Mesodermal cell (in vitro differentiated cells): ENCODE measurements around the gene PHPT1.
A peak's percentile ranks its signal among the peaks of the same experiment; 100 is the strongest.

Experiments used
- H3K27ac ChIP-seq: 2 replicates; pipeline ENCODE4 v1.7.0; 2013; ENCODE audit warnings: mild to moderate bottlenecking, low read depth, low read length, moderate library complexity; ENCODE audit not compliant: severe bottlenecking
- H3K36me3 ChIP-seq: 2 replicates; pipeline ENCODE4 v1.7.1; 2013; ENCODE audit warnings: mild to moderate bottlenecking, low read length, moderate library complexity; ENCODE audit not compliant: control insufficient read depth, insufficient read depth
- H3K4me1 ChIP-seq: one replicate; pipeline ENCODE4 v1.7.1; 2013; ENCODE audit warnings: mild to moderate bottlenecking, low read length; ENCODE audit not compliant: insufficient read depth, control insufficient read depth, poor library complexity, severe bottlenecking
- H3K4me3 ChIP-seq: 2 replicates; pipeline ENCODE4 v1.7.0; 2013; ENCODE audit warnings: low read length, control low read depth, mild to moderate bottlenecking; ENCODE audit not compliant: insufficient read depth, poor library complexity, severe bottlenecking; ENCODE audit errors: extremely low read depth
- H3K9me3 ChIP-seq: 2 replicates; pipeline ENCODE4 v1.7.1; 2013; ENCODE audit warnings: mild to moderate bottlenecking, low read length, moderate library complexity; ENCODE audit not compliant: control insufficient read depth
- WGBS, 2 experiments: methylation state at CpG; one replicate each; pipeline ENCODE4 v1.1.5; 2013; ENCODE audit warnings: missing lambda C conversion rate in 2 of 2; ENCODE audit not compliant: insufficient coverage in 2 of 2; 5-methylcytosine and 5-hydroxymethylcytosine counted together

The PHPT1 gene

DNA sequence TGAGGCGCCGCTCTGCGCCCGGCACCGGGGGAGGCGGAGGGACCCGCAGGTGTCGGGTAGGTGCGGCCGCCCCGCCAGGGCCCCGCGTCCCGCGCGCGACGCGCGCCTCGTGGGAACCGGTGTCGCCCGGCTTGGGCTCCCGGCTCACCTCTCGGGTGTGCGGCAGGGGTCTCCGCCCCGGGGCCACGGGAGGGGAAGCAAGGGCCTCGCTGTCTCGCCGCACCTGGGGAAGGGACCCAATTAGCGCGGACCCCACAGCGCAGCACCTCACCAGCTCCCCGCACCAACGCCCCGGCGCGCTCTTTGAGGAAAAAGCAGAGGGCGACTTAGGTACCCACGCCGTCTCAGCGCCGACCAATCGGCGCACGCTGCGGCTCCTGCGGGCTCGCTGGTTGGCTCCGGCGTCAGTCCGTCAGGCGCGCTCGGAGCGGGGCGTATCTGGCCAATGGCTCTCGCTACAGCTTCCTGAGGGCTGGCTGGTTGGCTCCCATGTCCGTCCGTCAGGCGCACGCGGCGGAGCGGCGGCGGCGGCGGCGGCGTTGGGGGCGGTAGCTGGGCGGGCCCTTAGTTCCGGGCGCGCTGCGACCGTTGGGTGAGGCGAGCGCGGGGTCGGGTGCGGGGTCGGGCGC lies 36.9 kb downstream of the PHPT1 start, which contains the start of gene TRAF2:
Gene TRAF2, plus strand, starts transcription at position 567 of the 629 bp plus-strand sequence. CDS start 12,225 bp downstream, outside the sequence.
- peaks cover 18% of the 10 kb centered on the region for H3K4me1 ChIP-seq
- peak within 1 kb of the TSS; percentile 79 for H3K4me3 ChIP-seq
- no peaks in the 10 kb centered on the region for H3K9me3 ChIP-seq
- peaks cover 10% of the 10 kb centered on the region for H3K36me3 ChIP-seq
- WGBS, 2 experiments = 0 to 1% methylated on average over 36 to 55 of the region's 88 CpGs
- H3K27ac ChIP-seq = peak within 1 kb of the TSS; percentile 77

DNA sequence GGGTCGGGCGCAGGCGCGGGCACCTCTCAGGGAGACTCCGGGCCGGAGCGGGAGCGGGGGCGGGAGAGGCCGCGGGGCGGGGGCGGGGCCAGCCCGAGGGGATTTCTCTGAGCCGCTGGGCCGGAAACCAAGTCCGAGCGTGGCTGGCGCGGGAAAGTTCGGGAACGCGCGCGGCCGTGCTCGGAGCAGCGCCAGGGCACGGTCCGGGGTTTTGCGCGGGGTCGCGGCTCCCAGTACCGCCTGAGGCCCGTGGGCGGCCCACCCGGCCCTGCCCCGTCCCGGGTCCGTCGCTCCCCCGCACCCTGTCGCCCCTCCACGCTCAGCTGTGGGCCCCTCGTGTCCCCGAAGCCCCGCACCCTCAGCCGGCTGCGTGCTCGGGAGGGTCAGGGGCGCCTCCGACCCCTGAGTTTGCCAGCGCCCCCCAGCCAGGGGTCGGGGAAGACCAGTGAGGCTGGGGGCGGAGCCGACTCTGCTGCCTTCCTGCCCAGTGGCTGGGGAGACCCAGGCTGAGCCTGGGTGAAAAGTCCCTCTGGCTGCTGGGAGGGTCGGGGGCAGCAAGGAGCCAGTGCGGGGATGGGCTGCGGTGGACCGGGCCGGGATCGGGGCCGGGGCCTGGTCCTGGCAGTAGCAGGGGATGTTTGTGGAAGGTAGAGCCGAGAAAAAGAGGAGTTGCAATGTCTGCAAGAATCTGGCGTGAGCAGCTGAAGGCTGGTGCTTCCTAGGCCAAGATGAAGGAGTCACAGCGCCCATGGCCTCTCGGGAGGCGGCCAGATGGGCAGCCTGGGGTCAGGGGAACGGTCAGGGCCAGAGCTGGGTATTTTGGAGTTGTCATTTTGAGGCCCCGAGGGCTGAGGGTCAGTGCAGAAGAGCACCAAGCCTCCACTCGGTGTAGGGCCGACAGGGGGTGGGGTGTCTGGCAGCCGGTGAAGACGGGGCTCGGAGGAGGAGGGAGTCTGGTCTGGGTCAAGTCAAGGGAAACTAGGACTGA lies 37.7 kb downstream of the PHPT1 start:
- Histone ChIP-seq H3K27ac (peak overlapping the region; percentile 77), H3K4me1 (peaks cover 12% of the 10 kb centered on the region), H3K4me3 (peak overlapping the region; percentile 79)

DNA sequence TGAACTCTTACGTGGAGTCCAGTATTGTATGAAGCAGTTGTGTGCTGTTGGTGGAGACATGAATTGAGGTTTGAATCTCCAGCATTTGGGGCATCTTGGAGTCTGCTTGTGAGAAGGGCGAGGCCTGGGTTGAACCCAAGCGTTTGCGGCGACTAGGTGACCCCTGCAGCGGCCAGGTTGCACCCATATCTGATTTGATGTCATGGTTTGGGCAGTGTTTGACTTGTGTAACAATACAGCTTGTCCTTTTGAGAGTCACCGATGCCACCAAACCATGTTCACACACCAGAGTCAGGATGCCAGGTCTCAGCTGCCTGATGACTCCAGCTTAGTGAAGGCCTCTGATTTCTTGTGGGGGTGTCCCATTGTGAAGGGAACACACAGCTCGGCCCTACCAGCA lies 39.2 kb downstream of the PHPT1 start:
- Histone ChIP-seq H3K4me3 (no peak overlapping the region), H3K4me1 (no peaks in the 10 kb centered on the region), H3K27ac (no peak overlapping the region), H3K36me3 (peaks cover 29% of the 10 kb centered on the region), H3K9me3 (no peaks in the 10 kb centered on the region)
- WGBS, 2 experiments = 98 to 100% methylated on average over 6 to 7 of the region's 8 CpGs

More for the DNA sequence above, 37.7 kb downstream of the PHPT1 start:
- Histone ChIP-seq H3K9me3 (no peaks in the 10 kb centered on the region), H3K36me3 (peaks cover 16% of the 10 kb centered on the region)
- 3 to 6% methylated on average over 57 to 74 of the region's 76 CpGs for WGBS, 2 experiments

- WGBS, 2 experiments = 95 to 98% methylated on average over 36 to 42 of the region's 42 CpGs
Observed at GRCh38 chr9:136889858-136890257, 40.6 kb downstream of the PHPT1 start.

GRCh38 chr9:136890661-136891060 lies 41.5 kb downstream of the PHPT1 start:
- Histone ChIP-seq H3K4me1 (no peaks in the 10 kb centered on the region), H3K4me3 (no peak overlapping the region), H3K36me3 (peaks cover 45% of the 10 kb centered on the region), H3K27ac (no peak overlapping the region), H3K9me3 (no peaks in the 10 kb centered on the region)
- 91 to 94% methylated on average over 9 to 13 of the region's 13 CpGs for WGBS, 2 experiments

More at GRCh38 chr9:136889858-136890257, 40.6 kb downstream of the PHPT1 start:
- Histone ChIP-seq H3K36me3 (peaks cover 39% of the 10 kb centered on the region), H3K27ac (no peak overlapping the region), H3K9me3 (no peaks in the 10 kb centered on the region), H3K4me1 (no peaks in the 10 kb centered on the region), H3K4me3 (no peak overlapping the region)

GRCh38 chr9:136896027-136896426 lies 46.8 kb downstream of the PHPT1 start:
- H3K9me3 ChIP-seq = no peaks in the 10 kb centered on the region
- H3K4me1 ChIP-seq = peaks cover 7% of the 10 kb centered on the region
- no peak overlapping the region for H3K4me3 ChIP-seq
- WGBS, 2 experiments = 84 to 97% methylated on average over 9 to 10 of the region's 11 CpGs
- H3K36me3 ChIP-seq = peaks cover 73% of the 10 kb centered on the region
- H3K27ac ChIP-seq = no peak overlapping the region

- Histone ChIP-seq H3K27ac (no peak overlapping the region), H3K4me3 (no peak overlapping the region), H3K36me3 (peaks cover 69% of the 10 kb centered on the region), H3K9me3 (no peaks in the 10 kb centered on the region), H3K4me1 (peaks cover 21% of the 10 kb centered on the region)
- 96 to 98% methylated on average over 17 to 18 of the region's 21 CpGs for WGBS, 2 experiments
Observed at GRCh38 chr9:136898483-136899100, 49.4 kb downstream of the PHPT1 start.

DNA sequence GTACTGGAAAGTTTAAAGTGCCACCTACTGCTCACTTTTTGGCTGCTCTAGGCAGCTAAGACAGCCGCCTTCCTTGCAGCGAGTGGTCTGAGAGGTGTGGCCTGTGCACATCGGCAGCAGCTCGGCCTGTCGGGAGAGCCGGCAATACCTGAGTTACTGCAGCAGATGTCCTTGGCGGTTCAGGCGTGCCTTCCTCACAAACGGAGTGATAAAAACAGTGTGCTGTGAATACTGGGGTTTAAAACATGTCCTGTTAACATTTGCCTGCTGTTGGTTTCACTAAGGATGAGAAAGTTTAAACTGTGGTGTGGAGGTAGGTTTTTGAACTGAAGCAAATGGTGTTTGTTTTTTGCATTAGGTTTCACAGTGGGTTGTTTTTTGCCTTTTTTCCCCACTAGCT lies 50.0 kb downstream of the PHPT1 start:
- H3K27ac ChIP-seq = no peak overlapping the region
- H3K36me3 ChIP-seq = peaks cover 72% of the 10 kb centered on the region
- H3K9me3 ChIP-seq = no peaks in the 10 kb centered on the region
- no peak overlapping the region for H3K4me3 ChIP-seq
- WGBS, 2 experiments = 89 to 90% methylated on average over 7 to 9 of the region's 9 CpGs
- peaks cover 21% of the 10 kb centered on the region for H3K4me1 ChIP-seq

DNA sequence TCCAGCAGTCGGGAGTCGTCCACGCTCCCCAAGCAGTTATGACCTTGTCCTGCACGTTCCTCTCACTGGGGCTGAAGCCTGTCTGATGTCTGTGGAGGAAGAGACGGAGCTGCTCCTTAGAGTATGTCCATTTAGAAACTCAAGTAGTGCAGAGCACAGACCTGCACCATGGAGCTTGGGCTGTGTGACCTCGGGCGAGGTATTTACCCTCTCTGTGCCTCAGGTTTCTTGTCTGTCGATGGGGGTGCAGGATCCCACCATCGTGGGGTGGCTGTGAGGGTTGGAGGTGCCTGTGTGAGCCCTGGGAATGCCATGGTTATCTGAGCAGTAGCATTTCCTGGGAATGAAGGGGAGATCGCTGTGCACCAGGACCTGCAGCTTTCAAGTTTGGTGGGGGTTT lies 51.3 kb downstream of the PHPT1 start:
- 100% methylated on average over 6 to 10 of the region's 10 CpGs for WGBS, 2 experiments
- H3K4me3 ChIP-seq = no peak overlapping the region
- peaks cover 73% of the 10 kb centered on the region for H3K36me3 ChIP-seq

More for the DNA sequence above, 51.3 kb downstream of the PHPT1 start:
- Histone ChIP-seq H3K4me1 (peaks cover 21% of the 10 kb centered on the region), H3K9me3 (no peaks in the 10 kb centered on the region), H3K27ac (peak overlapping the region; percentile 75)
